ENCODE results near the gene LRIG3. TPM values are rescaled to one million over a fixed set of nuclear protein-coding genes. Genes with fewer than 3 reads are reported as not detected.

The LRIG3 gene
- total and polyA plus RNA-seq, 4 donors: 2.9 to 17.0 (median 10.7) TPM

GRCh38 chr12:58850826-58851225, 69.5 kb downstream of the LRIG3 start:
- DNase-seq (ENCODE audit: low spot score): no peak
- Histone ChIP-seq H3K9me3 (ENCODE audit: control insufficient read depth in 4 of 4, low read length in 3 of 4) (no peaks in the 10 kb centered on the region), H3K36me3 (ENCODE audit: control insufficient read depth in 4 of 4, insufficient read depth in 3 of 4, low read depth in 1 of 4, low read length in 3 of 4) (no peaks in the 10 kb centered on the region), H3K4me1 (ENCODE audit: control insufficient read depth in 4 of 4, insufficient read depth in 4 of 4, low read length in 3 of 4) (no peaks in the 10 kb centered on the region), H3K27me3 (ENCODE audit: control insufficient read depth in 4 of 4, insufficient read depth in 4 of 4, low read length in 3 of 4) (no peaks in the 10 kb centered on the region), H3K27ac (ENCODE audit: low read depth in 1 of 2, low read length in 2 of 2) (no peak overlapping the region), H3K9ac (ENCODE audit: low read depth in 1 of 2, low read length in 2 of 2) (no peak overlapping the region), H3K4me3 (ENCODE audit: low read depth in 1 of 3, low read length in 3 of 3) (no peak overlapping the region)
- 88% methylated on average over 3 of the region's 3 CpGs for WGBS
- TF ChIP-seq YY1 (IDR thresholded peaks at IDR 0.05): no peak

- Histone ChIP-seq H3K36me3 (ENCODE audit: control insufficient read depth in 4 of 4, insufficient read depth in 3 of 4, low read depth in 1 of 4, low read length in 3 of 4) (no peaks in the 10 kb centered on the region), H3K4me3 (ENCODE audit: low read depth in 1 of 3, low read length in 3 of 3) (no peak overlapping the region), H3K9ac (ENCODE audit: low read depth in 1 of 2, low read length in 2 of 2) (no peak overlapping the region), H3K27ac (ENCODE audit: low read depth in 1 of 2, low read length in 2 of 2) (no peak overlapping the region), H3K9me3 (ENCODE audit: control insufficient read depth in 4 of 4, low read length in 3 of 4) (no peaks in the 10 kb centered on the region), H3K4me1 (ENCODE audit: control insufficient read depth in 4 of 4, insufficient read depth in 4 of 4, low read length in 3 of 4) (no peaks in the 10 kb centered on the region), H3K27me3 (ENCODE audit: control insufficient read depth in 4 of 4, insufficient read depth in 4 of 4, low read length in 3 of 4) (no peaks in the 10 kb centered on the region)
- DNase-seq (ENCODE audit: low spot score): no peak
- no peak for TF ChIP-seq FOXA1 (IDR thresholded peaks at IDR 0.05)
- TF ChIP-seq RAD21 (IDR thresholded peaks at IDR 0.05): no peak
- no peak for TF ChIP-seq HNF4G (IDR thresholded peaks at IDR 0.05)
- no peak for TF ChIP-seq REST (IDR thresholded peaks at IDR 0.05)
- no peak for TF ChIP-seq ATF3 (IDR thresholded peaks at IDR 0.05)
- no peak for TF ChIP-seq GABPA (IDR thresholded peaks at IDR 0.05 in 1 of 2, conservative IDR thresholded peaks at IDR 0.05 in 1 of 2)
- TF ChIP-seq HNF4A (conservative IDR thresholded peaks at IDR 0.05): no peak
- TF ChIP-seq SP1 (IDR thresholded peaks at IDR 0.05): no peak
- WGBS: 75% methylated on average over 5 of the region's 5 CpGs
Measured at GRCh38 chr12:58847901-58848600, 72.3 kb downstream of the LRIG3 start.

- H3K4me3 ChIP-seq (ENCODE audit: low read depth in 1 of 3, low read length in 3 of 3): no peak overlapping the region
- H3K27ac ChIP-seq (ENCODE audit: low read depth in 1 of 2, low read length in 2 of 2): no peak overlapping the region
- H3K27me3 ChIP-seq (ENCODE audit: control insufficient read depth in 4 of 4, insufficient read depth in 4 of 4, low read length in 3 of 4): no peaks in the 10 kb centered on the region
- no peaks in the 10 kb centered on the region for H3K4me1 ChIP-seq (ENCODE audit: control insufficient read depth in 4 of 4, insufficient read depth in 4 of 4, low read length in 3 of 4)
- no peak for DNase-seq (ENCODE audit: low spot score)
- no peaks in the 10 kb centered on the region for H3K9me3 ChIP-seq (ENCODE audit: control insufficient read depth in 4 of 4, low read length in 3 of 4)
- 90% methylated on average over 4 of the region's 4 CpGs for WGBS
- no peaks in the 10 kb centered on the region for H3K36me3 ChIP-seq (ENCODE audit: control insufficient read depth in 4 of 4, insufficient read depth in 3 of 4, low read depth in 1 of 4, low read length in 3 of 4)
- H3K9ac ChIP-seq (ENCODE audit: low read depth in 1 of 2, low read length in 2 of 2): no peak overlapping the region
- TF ChIP-seq FOXA1 (IDR thresholded peaks at IDR 0.05) (no peak), GABPA (IDR thresholded peaks at IDR 0.05 in 1 of 2, conservative IDR thresholded peaks at IDR 0.05 in 1 of 2) (no peak), ATF3 (IDR thresholded peaks at IDR 0.05) (no peak), MAX (IDR thresholded peaks at IDR 0.05) (no peak), JUND (IDR thresholded peaks at IDR 0.05) (no peak), CTCF (IDR thresholded peaks at IDR 0.05; ENCODE audit: low read depth, low read length, missing input control) (no peak), FOXA2 (IDR thresholded peaks at IDR 0.05) (no peak), REST (IDR thresholded peaks at IDR 0.05) (no peak), HNF4G (IDR thresholded peaks at IDR 0.05) (no peak), YY1 (IDR thresholded peaks at IDR 0.05) (no peak), EGR1 (IDR thresholded peaks at IDR 0.05; ENCODE audit: low read depth in 2 of 2) (no peak), RAD21 (IDR thresholded peaks at IDR 0.05) (no peak)
Measured at GRCh38 chr12:58844161-58844560, 76.1 kb downstream of the LRIG3 start.

Data from liver (tissue), 9 donors.